Retina (tissue), 1 donor: Measurements from ENCODE around the gene PXYLP1.
"Not testable (repeated sequence)": the region's sequence is repeated elsewhere in the genome, so short reads cannot be mapped to it uniquely, and the experiment has no call there.

Experiments used
- DNase-seq: peaks from one replicate; pipeline ENCODE4 v3.0.0-alpha.2; 2016

PXYLP1 gene, protein sequence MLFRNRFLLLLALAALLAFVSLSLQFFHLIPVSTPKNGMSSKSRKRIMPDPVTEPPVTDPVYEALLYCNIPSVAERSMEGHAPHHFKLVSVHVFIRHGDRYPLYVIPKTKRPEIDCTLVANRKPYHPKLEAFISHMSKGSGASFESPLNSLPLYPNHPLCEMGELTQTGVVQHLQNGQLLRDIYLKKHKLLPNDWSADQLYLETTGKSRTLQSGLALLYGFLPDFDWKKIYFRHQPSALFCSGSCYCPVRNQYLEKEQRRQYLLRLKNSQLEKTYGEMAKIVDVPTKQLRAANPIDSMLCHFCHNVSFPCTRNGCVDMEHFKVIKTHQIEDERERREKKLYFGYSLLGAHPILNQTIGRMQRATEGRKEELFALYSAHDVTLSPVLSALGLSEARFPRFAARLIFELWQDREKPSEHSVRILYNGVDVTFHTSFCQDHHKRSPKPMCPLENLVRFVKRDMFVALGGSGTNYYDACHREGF

GRCh38 chr3:141231101-141231951, at the start of gene PXYLP1:
TSS of gene PXYLP1 (plus strand) at chr3:141231825. CDS start at chr3:141260176, 28,351 bp downstream.
- DNase-seq, result peak; percentile 96

DNA sequence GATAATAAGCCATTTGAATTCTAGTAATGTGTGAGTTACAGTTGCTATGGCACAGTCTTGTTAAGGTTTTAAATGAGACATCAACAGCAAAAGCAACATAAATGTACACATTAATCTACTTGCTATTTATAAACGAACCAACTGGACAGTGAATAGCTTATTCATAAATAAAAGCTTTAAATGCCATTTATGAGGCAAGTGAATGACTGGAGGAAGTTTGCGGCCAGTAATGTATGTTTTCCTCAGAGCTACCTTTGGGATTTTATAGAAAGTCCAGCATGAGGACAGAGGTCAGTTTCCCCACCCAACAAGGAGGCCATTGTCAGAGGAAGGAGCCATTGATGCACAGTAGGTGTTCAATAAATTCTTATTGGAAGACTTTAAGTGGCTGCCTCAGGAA, 48.0 kb upstream of the PXYLP1 start:
- DNase-seq, result no peak

DNA sequence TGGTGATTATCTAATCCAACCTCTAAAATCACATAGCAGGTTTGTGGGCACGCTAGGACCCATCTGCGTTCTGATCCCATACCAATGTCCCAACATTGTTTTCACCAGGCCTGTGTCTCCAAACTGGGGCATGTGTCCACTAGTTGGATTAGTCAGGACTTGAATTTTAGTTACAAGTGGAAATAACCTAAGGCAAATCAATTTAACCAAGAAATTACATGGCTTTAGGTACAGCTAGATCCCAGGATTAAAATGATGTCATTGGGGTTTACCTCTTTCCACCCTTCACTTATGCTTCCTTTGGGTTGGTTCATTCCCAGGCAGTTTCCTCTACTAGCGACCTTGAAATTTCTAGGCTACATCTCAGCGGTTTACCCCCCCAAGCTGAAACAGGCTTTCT, 47.2 kb upstream of the PXYLP1 start:
- DNase-seq, result no peak

- no peak for DNase-seq
Observed at GRCh38 chr3:141191097-141191749, 40.4 kb upstream of the PXYLP1 start.

DNA sequence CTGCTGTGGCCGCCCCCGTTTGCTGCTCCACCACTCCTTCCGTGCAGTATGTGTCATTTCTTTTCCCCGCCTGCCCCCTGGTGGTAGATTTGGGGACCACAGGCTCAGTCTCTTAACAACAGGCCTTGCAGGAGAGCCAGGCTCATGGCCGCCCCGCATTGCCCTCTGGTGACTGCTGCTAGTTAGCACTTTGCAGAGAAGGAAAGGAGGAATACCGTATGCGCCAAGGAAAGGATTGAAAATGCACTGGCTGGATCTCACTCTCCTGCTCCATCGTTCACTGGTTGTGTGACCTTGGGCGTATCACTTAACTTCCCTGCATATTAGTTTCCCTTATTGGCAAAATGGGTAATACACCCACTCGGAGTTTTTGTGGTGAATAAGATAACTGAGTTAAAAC, 39.3 kb upstream of the PXYLP1 start:
- DNase-seq, result peak; percentile 97

DNA sequence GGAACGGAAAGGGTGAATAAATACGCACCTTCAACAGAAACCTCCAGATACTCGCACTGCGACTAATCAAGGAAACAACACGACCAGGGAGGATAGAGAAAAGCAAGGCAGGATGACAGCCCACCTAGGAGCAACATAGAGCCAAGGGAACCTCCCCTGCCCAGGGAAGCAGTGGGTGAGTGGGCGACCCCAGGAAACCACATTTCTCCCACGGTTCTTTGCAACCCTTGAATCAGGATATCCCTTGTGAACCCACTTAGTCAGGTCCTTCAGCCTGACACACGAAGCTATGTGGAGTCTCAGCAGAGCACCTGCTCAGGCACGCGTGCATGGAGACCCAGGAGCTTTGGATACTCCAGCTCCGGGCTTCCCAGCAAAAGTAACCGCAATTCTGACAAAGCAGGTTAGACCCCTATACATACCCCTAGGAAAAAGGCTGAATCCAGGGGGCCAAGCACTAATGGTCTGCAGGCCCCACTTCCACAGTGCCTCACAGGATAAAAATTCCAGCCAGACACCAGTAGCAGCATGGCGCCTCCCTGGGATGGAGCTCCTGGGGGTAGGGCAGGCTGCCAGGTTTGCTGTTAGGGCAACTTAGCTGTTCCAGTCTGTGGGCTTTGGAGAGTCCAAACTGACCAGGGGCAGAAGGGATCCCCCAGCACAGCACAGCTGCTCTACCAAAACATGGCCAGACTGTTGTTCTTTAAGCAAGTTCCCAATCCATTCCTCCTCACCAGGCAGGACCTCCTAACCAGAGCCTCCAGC, 38.4 kb upstream of the PXYLP1 start:
- DNase-seq, result no peak

DNA sequence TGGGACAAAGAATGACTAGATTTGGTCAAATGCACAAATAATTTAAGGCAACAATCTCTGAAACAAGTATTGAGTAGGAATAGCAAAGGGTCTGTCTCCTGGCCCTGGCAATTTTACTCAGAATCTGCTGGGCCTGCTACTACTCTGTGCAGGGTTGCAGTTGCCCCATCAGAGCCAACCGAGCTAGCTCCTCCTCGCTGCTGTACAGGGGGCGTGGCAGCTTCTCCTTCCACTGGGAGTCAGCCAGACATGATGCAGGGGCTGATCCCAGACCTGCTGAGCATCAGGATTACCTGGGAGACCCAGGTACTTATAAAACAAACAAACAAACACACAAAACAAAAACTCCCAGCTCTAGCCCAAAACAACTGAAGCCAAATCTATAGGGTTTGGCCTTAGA, 30.5 kb upstream of the PXYLP1 start:
- DNase-seq, result no peak

DNA sequence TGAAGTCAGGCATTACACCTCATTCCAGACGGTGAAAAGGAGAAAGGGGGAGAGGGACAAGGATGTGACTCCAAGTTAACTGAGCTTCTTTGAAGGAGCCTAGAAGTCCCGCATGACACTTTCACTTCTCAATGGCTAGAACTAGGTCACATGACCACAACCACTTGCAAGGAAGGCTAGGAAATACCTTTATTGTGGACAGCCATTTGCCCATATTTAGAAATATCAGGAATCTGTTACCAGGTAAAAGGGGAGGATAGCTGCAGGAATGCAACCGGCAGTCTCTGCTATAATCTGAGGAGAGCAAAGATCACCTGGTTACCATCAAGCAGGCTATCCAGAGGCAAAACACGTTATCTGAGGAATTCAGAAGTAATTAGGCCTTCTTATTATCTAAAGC, 28.9 kb upstream of the PXYLP1 start:
- no peak for DNase-seq

DNA sequence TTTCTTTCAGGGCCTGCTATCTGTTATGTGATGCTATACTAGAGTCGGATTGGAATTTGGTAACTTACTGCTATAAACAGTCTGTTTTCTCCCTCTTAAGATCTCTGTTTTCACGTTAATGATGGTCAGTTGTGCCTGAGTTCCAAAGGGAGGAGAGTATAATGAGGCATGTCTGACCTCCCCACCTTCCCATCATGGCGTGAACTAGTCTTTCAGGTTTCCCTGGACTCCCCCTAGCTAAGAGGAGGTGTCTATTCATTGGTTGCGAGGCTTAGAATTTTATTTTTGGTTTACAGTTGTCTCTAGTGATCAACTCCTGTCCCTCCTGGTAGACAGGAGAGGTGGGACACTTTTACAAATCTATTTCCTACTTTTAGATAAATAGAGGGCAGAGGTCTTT, 27.8 kb upstream of the PXYLP1 start:
- no peak for DNase-seq

DNA sequence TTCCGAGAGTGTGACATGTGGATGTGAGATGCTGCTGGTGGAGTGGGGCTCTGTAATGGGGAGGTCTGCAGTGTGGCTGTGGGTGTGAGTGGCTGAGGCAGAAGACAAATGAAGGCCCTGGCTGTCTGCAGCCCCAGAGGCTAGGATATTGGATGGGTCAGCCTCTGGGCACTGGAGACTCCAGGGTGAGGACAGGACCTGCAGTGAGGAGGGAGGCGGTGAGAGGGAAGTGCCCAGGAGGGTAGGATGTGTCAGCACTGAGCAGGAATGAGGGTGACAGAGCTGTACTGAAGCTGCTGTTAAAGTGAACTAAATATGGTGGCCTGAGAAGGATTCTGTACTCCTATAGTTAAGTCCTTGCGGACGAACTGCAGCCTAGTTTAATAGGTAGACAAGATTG, 27.3 kb upstream of the PXYLP1 start:
- no peak for DNase-seq

DNA sequence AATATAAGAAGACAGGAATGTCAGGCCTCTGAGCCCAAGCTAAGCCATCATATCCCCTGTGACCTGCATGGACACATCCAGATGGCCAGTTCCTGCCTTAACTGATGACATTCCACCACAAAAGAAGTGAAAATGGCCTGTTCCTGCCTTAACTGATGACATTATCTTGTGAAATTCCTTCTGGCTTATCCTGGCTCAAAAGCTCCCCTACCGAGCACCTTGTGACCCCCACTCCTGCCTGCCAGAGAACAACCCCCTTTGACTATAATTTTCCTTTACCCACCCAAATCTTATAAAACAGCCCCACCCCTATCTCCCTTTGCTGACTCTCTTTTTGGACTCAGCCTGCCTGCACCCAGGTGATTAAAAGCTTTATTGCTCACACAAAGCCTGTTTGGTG, 20.3 kb upstream of the PXYLP1 start:
- DNase-seq, result not testable (repeated sequence)

GRCh38 chr3:141212101-141212500, 19.5 kb upstream of the PXYLP1 start:
- no peak for DNase-seq

GRCh38 chr3:141212555-141212954, 19.1 kb upstream of the PXYLP1 start:
- no peak for DNase-seq

- DNase-seq, result no peak
Observed at GRCh38 chr3:141216975-141217374, 14.7 kb upstream of the PXYLP1 start.

DNA sequence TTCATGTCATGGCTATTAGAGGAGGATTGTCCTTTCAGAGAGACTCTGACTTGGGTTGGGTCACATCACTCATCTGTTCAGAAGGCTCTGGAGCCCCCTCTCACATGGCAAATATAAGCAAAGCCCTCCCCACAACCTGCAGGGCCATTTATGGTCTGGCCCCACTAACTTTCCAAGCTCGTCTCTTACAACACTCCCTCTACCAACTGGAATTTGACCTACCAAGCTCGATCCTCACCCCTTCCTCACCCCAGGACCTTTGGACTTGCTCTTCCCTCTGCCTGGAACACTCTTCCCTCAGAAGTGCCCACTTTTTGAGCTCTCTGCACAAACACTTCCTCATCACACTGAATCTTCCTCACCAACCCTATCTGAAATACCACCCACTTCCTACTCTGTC, 14.2 kb upstream of the PXYLP1 start:
- DNase-seq, result no peak

DNA sequence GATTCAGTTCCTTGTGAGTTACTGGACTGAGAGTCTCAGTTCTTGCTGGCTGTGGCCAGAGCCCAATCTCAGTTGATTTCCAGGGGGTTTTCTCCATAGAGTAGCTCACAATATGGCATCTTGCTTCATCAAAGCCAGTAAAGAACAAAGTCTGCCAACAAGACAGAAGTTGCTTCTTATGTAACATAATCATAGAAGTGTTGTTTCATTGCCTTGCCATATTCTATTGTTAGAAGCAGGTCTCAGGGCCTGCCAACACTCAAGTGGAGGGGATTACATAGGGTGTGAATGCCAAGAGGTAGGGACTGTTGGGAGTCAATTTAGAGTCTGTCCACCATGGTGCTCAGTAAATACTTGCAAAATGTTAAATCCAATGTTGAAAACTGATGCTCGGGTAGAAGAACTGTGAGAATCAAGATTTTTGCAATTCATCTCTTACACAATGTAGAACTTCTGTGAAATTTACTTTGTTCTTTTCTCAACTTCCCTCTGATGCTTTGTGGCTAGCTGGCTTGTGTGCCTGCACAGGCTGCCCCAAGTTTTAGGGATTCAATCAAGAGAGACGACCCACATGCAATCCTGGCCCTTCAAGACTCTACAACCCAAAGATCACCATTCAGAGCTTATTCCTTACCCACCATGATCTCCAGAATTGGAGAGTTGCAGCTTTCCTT, 13.3 kb upstream of the PXYLP1 start:
- DNase-seq, result no peak

DNA sequence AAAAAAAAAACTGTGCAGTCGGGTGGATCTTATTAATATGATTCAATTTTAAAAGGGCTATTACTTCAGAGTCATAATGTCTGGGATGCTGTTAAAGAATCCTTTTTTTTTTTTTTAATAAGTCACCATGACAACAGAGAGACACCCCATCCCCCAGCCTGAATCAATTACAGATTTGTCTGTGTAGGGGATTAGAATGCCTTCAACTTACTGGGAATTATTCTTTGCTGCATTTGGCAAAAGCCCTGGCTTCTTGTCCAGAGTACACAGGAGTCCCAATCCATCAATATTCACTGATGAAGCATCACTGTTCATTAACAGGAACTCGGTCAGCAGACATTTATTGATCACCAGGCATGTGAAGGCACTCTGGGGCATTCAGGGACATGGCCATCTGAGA, 12.7 kb upstream of the PXYLP1 start:
- DNase-seq, result peak; percentile 40

GRCh38 chr3:141223673-141224166, 7.9 kb upstream of the PXYLP1 start:
- DNase-seq, result no peak

DNA sequence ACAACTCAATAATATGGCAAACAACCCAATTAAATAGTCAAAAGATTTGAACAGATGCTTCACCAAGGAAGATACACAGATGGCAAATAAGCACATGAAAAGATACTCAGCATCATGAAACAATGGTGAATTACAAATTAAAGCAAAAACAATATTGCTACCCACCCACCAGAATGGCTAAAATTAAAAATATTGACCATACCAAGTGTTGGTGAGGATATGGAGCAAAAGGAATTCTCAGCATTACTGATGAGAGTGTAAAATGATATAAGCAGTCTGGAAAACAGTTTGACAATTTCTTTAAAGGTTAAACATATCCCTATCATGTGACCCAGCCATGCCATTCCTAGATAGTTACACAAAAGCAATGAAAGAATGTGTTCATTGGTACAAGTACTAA, 5.7 kb upstream of the PXYLP1 start:
- no peak for DNase-seq

DNA sequence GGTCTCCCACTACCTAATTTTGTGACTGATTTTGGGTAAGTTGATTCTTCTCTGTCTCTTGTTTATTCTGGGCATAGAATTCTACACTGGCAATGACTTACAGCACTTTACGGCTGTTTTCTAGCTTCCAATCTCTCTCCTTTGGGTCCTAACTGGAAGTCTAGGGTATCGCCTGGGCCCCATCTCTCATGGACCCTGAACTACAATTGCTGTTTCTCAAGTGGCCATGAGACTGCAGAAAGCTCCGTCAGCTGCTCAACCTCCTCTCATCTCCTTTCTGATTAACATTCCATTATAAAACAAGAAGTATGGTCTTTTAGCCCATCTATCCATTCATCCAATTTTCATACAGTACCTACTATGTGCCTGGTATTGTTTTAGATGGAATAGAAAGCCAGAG, 4.4 kb upstream of the PXYLP1 start:
- DNase-seq, result no peak

GRCh38 chr3:141227752-141228151, 3.9 kb upstream of the PXYLP1 start:
- peak; percentile 37 for DNase-seq

- no peak for DNase-seq
Observed at GRCh38 chr3:141228395-141228794, 3.2 kb upstream of the PXYLP1 start.
